Thyroid gland (tissue), 4 donors: ENCODE data around the gene TENM3.

ENCODE experiments used
- POLR2A ChIP-seq, 2 donors: fragments of 450-650 bp; IDR thresholded peaks; one replicate each; pipeline ENCODE4 v1.6.1; 2017; ENCODE audit warnings: antibody characterized with exemption in 2 of 2, mild to moderate bottlenecking in 2 of 2, moderate library complexity in 1 of 2
- TF ChIP-seq, protein P1 (sequence below), 6 experiments: fragments of 200-600 bp in 3 of 6; fragments of 450-650 bp in 3 of 6; sonication (generic) in 3 of 6; IDR thresholded peaks; one replicate each; pipeline ENCODE4 v1.5.1; 2016 to 2019; ENCODE audit warnings: antibody characterized with exemption in 6 of 6, mild to moderate bottlenecking in 2 of 6, inconsistent platforms in 1 of 6, moderate library complexity in 1 of 6

DNA sequence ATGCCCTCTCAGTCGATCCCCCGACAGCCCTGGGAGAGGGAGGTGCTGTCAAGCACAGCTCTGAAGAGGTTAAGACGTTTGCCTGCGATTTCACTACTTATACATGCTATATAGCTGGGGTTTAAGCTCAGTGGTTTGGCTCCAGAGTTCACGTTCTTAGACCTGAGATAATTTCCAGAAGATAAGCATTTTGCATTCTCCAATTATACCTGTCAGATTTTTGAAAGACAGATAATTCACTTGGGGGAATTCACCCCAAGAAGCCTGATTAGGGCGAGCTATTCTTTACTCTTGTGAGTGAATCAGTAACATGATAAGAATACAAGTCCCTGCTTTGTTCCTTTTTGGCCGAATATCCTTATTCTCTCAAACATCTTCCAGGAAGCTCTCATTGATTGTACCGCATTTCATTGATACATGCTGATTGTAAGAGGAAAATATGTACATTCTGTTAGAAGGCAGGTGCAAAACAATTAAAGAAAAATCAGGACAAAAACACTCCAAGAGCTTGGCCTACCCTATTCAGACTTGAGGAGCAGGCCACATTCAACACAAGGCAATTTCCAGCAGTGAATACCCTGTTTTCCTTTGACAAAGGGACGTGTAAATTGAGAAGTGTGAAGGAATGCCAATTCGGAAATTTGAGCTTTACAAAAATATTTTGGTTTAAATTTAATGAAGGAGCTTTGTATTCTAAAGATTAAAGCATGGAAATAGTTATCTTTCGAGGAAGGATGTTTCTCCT lies 30.2 kb downstream of the TENM3 start:
- TF ChIP-seq, protein P1, sequence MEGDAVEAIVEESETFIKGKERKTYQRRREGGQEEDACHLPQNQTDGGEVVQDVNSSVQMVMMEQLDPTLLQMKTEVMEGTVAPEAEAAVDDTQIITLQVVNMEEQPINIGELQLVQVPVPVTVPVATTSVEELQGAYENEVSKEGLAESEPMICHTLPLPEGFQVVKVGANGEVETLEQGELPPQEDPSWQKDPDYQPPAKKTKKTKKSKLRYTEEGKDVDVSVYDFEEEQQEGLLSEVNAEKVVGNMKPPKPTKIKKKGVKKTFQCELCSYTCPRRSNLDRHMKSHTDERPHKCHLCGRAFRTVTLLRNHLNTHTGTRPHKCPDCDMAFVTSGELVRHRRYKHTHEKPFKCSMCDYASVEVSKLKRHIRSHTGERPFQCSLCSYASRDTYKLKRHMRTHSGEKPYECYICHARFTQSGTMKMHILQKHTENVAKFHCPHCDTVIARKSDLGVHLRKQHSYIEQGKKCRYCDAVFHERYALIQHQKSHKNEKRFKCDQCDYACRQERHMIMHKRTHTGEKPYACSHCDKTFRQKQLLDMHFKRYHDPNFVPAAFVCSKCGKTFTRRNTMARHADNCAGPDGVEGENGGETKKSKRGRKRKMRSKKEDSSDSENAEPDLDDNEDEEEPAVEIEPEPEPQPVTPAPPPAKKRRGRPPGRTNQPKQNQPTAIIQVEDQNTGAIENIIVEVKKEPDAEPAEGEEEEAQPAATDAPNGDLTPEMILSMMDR (IDR thresholded peaks at IDR 0.05) = no peak
- TF ChIP-seq POLR2A (IDR thresholded peaks at IDR 0.05) = no peak
